Measurements from ENCODE around the gene LRRC74A. TPM values are rescaled to one million over a fixed set of nuclear protein-coding genes. Genes with fewer than 3 reads are reported as not detected.

LRRC74A gene
- total RNA-seq, 2 donors from 2014 or later = not detected

GRCh38 chr14:76784266-76784874 lies 41.8 kb upstream of the LRRC74A start:
- H3K9me3 ChIP-seq (ENCODE audit: control insufficient read depth, low read length) = no peaks in the 10 kb centered on the region
- no peaks in the 10 kb centered on the region for H3K27me3 ChIP-seq (ENCODE audit: control insufficient read depth, insufficient read depth, low read length, poor library complexity, severe bottlenecking)
- no peak overlapping the region for H3K4me3 Mint-ChIP-seq
- H3K9me3 Mint-ChIP-seq = no peaks in the 10 kb centered on the region
- H3K36me3 Mint-ChIP-seq (ENCODE audit: low read depth) = peaks cover 39% of the 10 kb centered on the region
- no peak overlapping the region for H3K9ac ChIP-seq (ENCODE audit: extremely low read depth, low read length, poor library complexity, severe bottlenecking)
- peaks cover 42% of the 10 kb centered on the region for H3K36me3 ChIP-seq (ENCODE audit: control insufficient read depth, insufficient read depth, low read length)
- no peaks in the 10 kb centered on the region for H3K4me1 ChIP-seq (ENCODE audit: control insufficient read depth, insufficient read depth, low read length)
- no peak for DNase-seq
- no peak overlapping the region for H3K4me3 ChIP-seq (ENCODE audit: low read length)
- no peak for TF ChIP-seq CTCF (conservative IDR thresholded peaks at IDR 0.05)
- no peaks in the 10 kb centered on the region for H3K27me3 Mint-ChIP-seq (ENCODE audit: insufficient read depth)
- H3K4me1 Mint-ChIP-seq = peaks cover 2% of the 10 kb centered on the region
- no peak overlapping the region for H3K27ac ChIP-seq (ENCODE audit: low read depth, low read length)
- no peak overlapping the region for H3K27ac Mint-ChIP-seq
- 89% methylated on average over 4 to 6 of the region's 6 CpGs for WGBS, 2 experiments (ENCODE audit: insufficient coverage in 1 of 2, insufficient read length in 1 of 2)

- H3K4me1 Mint-ChIP-seq = peaks cover 2% of the 10 kb centered on the region
- no CpG with 5 or more reads among the region's 2 CpGs for WGBS, 2 experiments (ENCODE audit: insufficient coverage in 1 of 2, insufficient read length in 1 of 2)
- peak; percentile 96 for DNase-seq
- H3K27ac ChIP-seq (ENCODE audit: low read depth, low read length) = no peak overlapping the region
- no peak overlapping the region for H3K27ac Mint-ChIP-seq
- no peaks in the 10 kb centered on the region for H3K9me3 ChIP-seq (ENCODE audit: control insufficient read depth, low read length)
- no peaks in the 10 kb centered on the region for H3K27me3 Mint-ChIP-seq (ENCODE audit: insufficient read depth)
- H3K36me3 Mint-ChIP-seq (ENCODE audit: low read depth) = peaks cover 40% of the 10 kb centered on the region
- no peak overlapping the region for H3K9ac ChIP-seq (ENCODE audit: extremely low read depth, low read length, poor library complexity, severe bottlenecking)
- no peak overlapping the region for H3K4me3 ChIP-seq (ENCODE audit: low read length)
- H3K27me3 ChIP-seq (ENCODE audit: control insufficient read depth, insufficient read depth, low read length, poor library complexity, severe bottlenecking) = no peaks in the 10 kb centered on the region
- peaks cover 42% of the 10 kb centered on the region for H3K36me3 ChIP-seq (ENCODE audit: control insufficient read depth, insufficient read depth, low read length)
- no peaks in the 10 kb centered on the region for H3K4me1 ChIP-seq (ENCODE audit: control insufficient read depth, insufficient read depth, low read length)
- H3K4me3 Mint-ChIP-seq = no peak overlapping the region
- no peaks in the 10 kb centered on the region for H3K9me3 Mint-ChIP-seq
- peak; percentile 99 for TF ChIP-seq CTCF (conservative IDR thresholded peaks at IDR 0.05)
Measured at GRCh38 chr14:76784881-76785280, 41.3 kb upstream of the LRRC74A start.

- TF ChIP-seq CTCF (conservative IDR thresholded peaks at IDR 0.05) = no peak
- Histone ChIP-seq H3K36me3 (ENCODE audit: control insufficient read depth, insufficient read depth, low read length) (peaks cover 55% of the 10 kb centered on the region), H3K4me3 (ENCODE audit: low read length) (no peak overlapping the region), H3K9me3 (ENCODE audit: control insufficient read depth, low read length) (no peaks in the 10 kb centered on the region), H3K9ac (ENCODE audit: extremely low read depth, low read length, poor library complexity, severe bottlenecking) (no peak overlapping the region), H3K4me1 (ENCODE audit: control insufficient read depth, insufficient read depth, low read length) (no peaks in the 10 kb centered on the region), H3K27me3 (ENCODE audit: control insufficient read depth, insufficient read depth, low read length, poor library complexity, severe bottlenecking) (no peaks in the 10 kb centered on the region), H3K27ac (ENCODE audit: low read depth, low read length) (no peak overlapping the region)
- Mint-ChIP-seq H3K27me3 (ENCODE audit: insufficient read depth) (no peaks in the 10 kb centered on the region), H3K4me1 (peaks cover 2% of the 10 kb centered on the region), H3K36me3 (ENCODE audit: low read depth) (peaks cover 47% of the 10 kb centered on the region), H3K27ac (no peak overlapping the region), H3K9me3 (no peaks in the 10 kb centered on the region), H3K4me3 (no peak overlapping the region)
- no peak for DNase-seq
- 83 to 94% methylated on average over 2 of the region's 2 CpGs for WGBS, 2 experiments (ENCODE audit: insufficient coverage in 1 of 2, insufficient read length in 1 of 2)
Measured at GRCh38 chr14:76786601-76787000, 39.6 kb upstream of the LRRC74A start.

All from endodermal cell (in vitro differentiated cells).